HG02642 (cell line): ENCODE data around the gene SDCCAG8.

Experiments
- ATAC-seq: cut with Tn5 transposase; IDR thresholded peaks from one replicate; pipeline ENCODE4 v1.9.1; 2021; ENCODE audit warnings: mild to moderate bottlenecking; ENCODE audit not compliant: unreplicated experiment, poor library complexity

The SDCCAG8 gene

DNA sequence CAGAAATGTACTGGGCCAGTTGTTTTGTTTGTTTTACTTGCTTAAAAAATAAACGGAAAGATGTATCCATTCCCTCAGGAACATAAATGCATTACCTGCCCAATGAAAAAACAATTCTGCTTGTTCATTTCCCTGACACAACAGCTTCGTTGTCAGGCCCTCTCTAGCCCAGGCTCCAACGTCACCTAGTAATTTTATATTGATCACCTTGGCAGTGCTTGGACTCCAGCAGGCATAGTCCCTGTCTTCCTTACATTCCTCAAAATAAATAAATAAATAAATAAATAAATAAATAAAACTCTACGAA, 2.0 kb upstream of the SDCCAG8 start:
- no peak for ATAC-seq

DNA sequence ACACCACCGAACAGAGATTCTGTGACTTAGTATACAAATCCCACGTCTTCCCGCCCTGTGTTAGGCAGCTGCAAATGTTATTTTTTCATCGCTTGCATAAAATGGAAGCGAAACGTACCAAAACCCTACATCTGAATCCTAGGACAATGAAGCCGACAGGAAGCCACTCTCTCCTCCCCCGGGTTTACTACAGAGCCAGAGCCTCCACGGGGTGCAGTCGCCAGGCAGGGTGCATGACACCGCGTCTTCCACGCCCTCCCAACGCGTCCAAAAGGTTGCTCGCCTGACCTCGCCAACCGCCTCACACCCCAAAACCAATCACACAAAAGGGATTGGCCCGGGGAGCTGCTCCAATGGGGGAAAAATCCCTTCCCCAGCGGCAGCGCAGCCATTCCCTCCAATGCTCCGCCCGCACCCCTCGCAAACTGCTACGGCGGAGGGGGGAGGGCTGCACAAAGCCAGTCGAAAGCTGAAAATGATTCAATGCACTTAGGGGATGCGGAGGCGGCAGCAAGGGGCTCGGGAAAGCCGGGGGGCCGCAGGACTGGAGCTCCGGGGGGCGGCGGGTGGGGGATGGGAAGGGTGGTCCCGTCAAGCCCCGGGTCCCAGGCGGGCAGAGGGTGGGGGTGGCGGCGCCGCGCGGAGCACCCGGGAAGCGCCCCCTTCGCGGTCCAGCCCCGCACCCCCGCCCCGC, 1.5 kb upstream of the SDCCAG8 start:
- peak; percentile 10 for ATAC-seq

DNA sequence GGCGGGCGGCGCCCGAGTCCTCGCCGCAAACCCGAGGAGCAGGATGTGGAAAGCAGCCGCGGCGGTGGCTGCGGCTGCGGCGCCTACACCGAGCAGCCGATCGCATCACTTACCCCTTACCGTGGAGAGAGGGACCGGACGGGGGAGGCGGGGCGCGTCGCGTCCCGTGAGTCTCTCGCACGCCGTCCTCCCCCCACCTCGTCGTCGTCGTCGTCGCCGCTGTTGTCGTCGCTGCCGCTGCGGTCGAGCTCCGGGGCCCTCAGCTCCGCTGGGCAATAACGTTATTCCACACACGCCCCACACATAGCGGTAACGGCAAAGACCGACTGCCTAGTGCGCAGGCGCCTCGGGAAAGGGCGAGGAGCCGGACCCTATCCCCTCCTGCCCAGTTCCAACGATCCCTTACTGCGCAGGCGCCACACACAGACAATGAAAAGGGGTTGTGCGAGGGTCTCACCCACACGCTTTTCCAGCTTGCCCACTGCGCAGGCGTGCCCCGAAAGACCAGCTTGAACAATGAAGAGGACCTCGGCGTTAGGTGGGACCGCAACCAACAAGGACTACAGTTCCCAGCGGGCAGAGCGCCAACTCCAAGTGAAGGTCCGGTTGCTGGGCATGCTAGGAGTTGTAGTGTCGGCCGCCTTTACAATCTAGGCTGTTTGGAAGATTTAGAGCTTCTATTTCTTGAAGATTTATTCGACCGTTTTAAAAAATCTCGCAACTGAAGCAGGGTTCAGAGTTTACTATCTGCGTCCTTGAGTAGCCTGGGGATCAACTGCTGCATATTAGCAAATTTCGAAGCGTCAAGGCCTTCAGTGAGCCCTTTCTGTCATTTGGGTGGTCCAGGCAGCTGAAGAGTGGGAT, 682 bp upstream of the SDCCAG8 start, which contains the start of gene CEP170:
CEP170 (minus strand) TSS at position 355 of the 864 bp plus-strand sequence. CDS start 30,001 bp downstream, outside the sequence.
- peak; percentile 61 for ATAC-seq

DNA sequence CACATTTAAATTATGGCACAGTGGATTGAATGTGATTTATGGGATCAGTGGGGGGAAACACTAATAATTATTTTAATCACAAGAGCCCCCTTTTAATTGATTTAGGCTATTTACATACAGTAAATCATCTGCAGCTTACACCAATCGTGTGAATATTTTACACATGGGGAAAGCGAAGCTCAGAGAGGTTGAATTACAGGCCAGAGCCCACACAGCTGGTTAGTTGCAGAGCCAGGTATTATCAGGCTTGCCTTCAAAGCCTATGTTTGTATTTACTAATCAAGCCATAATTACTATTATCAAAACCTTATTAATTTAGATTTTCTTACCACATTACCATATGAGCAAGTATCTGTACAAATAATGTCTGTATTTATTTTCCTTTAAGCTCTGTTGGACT, 749 bp downstream of the SDCCAG8 start:
- no peak for ATAC-seq

DNA sequence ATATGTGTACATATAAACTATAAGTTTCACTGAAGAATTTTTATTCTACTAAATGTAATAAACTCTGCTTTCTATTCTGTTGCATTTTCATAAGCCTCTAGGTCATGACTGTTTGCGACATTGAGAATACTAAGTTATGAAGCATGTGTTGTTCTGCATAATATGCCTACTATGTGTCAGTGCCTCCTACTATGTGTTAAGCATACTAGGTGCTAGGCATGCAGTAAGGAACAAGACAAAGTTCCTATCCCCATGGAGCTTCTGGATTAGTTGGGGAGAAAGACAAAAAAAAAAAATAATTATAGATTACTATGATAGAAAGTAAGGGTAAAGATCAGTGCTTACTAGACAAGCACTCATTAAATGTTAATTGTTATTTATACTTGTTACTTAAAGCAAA, 1.3 kb downstream of the SDCCAG8 start:
- no peak for ATAC-seq

DNA sequence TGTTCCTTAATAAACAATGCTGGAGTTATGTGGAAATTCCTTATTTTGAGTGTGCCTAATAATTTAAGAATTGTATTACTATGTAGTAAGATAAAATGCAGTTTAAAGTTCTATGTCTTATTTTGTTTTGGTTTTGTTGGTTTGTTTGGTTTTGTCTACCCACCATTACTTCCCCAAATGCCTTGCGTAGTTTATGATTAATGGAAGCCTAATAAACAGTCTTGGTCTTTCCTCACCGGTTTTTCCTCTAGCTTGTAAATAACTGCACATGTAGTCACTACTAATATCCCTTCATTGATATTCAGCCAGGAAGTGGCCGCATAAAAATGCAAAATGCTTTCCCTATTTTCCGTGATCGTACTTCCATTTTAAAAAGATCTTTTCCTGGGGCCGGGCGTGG, 2.9 kb downstream of the SDCCAG8 start:
- ATAC-seq: no peak

DNA sequence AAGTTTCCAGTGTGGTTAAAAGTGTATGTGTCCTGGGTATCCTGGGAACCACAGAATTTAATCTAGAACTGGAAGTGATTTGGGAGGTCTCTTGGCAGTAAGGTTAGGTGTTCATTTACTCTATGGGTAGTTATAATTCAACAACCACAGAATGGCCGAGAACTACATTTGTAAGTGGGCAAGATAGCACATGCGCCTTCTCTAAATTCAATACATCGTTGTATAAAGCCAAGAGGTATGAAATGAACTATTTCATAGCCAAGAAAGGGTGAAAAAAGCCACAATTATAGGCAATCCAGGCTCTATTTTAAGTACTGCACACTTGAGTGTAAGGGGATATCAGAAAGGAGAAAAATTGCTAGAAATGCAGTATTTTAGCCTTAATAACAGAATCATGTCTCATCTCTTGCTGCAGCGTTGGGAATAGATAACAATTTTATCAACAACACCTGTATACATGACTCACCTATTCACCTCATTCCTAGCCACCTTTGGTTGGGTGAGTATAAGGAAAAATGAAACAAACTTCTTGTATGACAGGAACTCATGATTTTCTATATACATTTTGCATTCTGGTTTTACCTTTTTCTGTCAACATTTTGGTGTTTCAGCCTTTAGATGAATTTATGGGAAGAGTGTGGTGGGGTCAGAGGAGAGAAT, 4.5 kb downstream of the SDCCAG8 start:
- ATAC-seq: no peak

DNA sequence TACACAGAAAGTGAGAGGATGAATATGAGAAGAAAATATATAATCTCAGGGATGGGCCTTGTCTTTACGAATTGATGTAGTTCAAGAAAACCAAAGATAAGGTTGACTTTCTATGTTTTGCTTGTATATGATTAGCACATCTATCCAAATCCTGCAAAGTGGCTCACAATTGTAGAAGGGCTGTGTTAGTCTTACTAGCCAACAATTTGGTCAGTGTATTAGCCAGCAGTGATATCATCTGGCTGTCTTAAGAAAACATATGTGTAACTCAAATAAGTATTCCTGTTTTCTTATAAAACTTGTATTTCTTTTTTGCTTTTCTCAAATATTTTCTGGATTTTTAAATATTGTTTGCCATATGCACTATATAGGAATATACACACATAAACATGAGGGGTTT, 5.5 kb downstream of the SDCCAG8 start:
- ATAC-seq: no peak

DNA sequence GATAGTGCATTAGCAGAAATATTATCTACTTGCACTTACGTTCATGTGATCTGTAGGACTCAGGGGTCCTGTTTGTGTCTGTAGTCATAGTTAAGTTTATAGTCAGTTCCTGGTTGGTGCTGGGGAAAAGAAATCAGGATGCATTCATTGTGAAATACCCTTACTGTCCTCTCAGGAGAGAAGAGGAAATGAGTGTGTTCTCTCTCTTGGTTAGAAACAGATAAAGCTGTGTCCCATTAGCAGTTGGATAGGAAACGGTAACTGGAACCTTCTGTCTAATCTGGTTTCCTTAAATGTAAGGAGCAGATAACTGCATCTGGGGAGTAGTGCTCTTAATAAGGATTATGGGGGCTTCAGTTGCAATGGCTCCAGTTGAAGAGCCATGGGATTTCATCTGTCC, 8.9 kb downstream of the SDCCAG8 start:
- peak; percentile 43 for ATAC-seq

DNA sequence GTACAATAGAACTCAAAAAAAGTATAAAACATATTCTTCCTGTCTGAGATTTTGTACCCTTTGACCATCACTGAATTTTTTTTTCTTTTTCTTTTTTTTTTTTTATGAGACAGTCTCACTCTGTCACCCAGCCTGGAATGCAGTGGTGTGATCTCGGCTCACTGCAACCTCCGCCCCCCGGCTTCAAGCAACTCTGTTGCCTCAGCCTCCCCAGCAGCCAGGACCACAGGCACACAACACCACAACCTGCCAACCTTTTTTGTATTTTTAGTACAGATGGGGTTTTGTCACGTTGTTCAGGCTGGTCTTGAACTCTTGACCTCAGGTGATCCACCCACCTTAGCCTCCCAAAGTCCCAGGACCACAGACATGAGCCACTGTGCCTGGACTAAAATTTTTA, 10.4 kb downstream of the SDCCAG8 start:
- ATAC-seq: no peak

DNA sequence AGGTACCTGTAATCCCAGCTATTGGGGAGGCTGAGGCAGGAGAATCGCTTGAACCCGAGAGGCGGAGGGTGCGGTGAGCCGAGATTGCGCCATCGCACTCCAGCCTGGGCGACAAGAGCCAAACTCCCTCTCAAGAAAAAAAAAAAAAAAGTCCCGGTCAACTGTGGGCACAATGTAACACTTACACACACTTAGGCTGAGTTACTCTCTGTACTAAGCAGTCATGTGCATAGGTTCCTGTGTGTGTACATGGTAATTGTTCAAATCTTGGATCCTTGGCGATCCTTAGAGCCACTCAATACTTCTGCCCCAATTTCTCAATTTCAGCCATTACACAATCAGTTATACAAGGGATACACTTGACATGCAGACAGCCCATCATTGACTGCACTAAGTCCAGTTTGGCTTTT, 11.6 kb downstream of the SDCCAG8 start:
- ATAC-seq: no peak

DNA sequence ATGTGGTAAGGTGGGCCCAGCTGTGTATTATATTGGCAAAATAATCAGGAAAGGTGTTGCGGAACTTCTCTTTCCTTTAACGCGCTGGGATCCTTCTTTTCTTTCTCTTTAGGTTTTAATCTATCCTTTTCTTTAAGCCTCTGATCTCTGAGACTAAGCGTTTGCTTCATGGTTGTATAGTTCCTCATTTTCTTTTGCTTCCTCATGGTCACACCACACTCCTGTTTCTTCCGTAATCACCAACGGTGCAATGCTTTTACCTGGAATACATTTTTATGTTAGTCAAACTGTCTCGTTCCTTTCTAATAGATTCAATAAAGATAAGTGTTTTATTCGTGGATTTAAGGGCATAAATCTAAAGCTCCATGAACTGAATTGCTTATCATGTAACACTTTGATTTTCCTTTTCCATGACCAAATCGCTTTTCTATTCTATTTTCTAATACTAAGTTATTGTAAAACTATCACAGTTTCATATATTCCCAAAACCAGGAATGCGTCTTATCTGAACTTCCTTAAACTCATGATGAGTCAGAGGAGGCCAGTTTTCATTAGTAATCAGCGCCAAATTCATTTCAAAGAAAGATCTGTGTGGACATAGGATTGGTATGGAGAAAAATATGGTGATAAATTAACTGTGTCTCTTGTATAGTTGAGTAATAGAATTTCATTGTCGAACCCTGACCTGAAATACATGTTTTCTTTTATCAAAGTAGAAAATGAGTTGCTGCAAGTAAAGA, 12.2 kb downstream of the SDCCAG8 start:
- ATAC-seq: no peak

DNA sequence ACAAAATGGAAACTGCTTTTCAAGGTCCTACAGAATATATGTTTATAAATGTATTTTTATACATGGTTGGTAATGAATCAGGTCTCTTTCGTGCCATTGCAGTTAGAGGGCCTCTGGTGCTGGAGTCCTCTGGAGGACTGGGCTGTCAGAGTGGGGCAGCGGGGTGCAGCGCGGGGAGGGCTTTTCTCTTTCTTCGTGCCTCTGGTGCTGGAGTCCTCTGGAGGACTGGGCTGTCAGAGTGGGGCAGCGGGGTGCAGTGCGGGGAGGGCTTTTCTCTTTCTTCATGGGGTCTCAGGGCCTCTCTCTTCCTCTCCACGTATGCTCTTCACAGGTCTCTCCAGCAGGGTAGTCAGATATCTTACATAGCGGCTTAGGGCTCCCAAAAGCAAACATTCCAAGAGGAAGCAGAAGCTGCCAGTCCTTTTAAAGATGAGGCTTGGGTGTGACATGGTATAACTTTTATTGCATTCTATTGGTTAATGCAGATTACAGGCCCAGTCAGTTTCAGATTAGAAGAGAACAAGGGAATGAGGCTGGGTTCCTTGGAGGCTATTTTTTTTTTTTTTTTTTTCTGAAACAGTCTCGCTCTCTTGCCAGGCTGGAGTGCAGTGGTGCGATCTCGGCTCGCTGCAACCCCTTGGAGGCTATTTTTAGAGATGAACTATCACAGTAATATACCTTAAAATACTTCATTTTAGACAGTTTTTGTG, 13.1 kb downstream of the SDCCAG8 start:
- ATAC-seq: no peak

DNA sequence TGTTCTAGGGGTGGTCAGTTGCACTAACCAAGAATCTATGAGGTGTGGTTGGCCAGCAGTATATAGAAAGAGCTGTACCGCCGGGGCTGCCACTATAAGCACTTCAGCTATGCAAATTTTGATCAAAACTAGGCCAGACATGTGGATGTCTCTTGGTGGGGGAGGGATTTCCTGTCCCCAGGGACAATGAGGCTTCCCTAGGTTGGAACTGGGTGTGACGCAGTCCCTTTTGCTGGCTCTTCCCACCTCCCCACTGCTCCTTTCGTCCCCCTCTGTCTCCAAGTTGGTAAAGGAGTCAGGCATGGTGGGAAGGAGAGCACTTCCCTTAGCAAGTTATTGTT, 13.6 kb downstream of the SDCCAG8 start:
- no peak for ATAC-seq

DNA sequence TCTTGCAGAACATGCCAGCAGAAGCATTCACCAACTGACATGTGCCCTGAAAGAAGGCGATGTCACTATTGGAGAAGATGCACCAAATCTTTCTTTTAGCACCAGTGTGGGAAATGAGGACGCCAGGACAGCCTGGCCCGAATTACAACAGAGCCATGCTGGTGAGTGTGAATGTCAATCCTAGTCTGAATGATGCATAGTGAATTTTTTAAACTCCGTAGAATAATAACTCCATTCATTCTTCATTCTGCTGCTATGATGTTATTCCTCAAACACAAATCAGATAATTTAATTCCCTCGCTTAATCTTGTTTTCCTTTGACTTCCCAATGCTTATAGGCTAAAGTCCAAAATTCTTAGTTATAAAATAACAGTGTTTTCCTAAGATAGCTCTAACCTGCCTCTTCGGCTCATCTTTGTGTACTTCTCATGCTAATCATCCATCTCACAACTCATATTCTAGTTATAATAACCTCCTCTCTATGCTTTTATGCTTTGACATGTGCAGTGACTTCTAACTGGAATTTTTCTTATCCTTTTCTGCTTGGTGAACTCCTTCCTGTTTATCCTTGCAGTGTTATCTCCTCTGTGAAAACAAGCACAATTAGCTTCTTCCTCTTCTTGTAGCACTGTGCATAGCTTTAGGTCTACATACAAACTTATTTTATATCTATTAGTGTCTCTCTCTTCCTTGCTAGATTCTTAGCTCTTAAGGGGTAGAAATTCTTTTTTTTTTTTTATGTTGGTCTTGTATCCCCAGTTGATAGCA, 14.4 kb downstream of the SDCCAG8 start:
- no peak for ATAC-seq

DNA sequence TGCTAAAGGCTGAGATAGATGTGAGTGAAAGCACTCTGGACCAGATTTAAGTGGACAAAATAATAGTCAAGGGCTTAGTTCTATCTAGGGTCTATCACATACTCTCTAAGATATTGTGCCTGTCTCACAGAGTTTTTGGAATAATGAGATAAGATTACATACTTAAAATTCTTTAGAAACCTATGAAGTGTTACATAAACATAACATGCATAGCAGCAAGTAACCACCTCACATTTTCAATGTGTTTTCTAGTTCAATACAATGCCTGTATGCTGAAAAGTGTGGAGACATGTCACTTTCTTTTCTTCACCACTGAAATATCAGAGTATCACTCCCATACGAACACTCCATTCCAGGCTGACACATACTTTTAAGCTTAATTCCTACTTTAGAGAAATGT, 16.2 kb downstream of the SDCCAG8 start:
- ATAC-seq: no peak

DNA sequence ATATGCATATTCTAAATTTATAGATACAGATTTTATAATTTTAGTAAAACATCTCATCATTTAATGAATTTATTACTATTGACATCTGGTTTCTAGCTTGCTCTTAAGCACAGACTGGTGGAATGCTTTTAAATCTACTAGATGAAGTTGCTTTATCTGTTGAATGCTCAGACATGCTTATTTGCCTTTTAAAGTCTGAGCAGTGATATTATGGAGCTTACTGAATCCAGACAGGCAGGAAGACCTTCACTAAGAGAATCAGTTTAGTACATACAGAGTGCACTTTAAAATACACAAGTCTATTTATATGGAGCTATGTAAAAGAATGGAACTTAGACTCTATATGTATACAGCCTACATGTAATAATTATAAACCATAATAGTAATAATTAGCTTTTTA, 16.6 kb downstream of the SDCCAG8 start:
- no peak for ATAC-seq

DNA sequence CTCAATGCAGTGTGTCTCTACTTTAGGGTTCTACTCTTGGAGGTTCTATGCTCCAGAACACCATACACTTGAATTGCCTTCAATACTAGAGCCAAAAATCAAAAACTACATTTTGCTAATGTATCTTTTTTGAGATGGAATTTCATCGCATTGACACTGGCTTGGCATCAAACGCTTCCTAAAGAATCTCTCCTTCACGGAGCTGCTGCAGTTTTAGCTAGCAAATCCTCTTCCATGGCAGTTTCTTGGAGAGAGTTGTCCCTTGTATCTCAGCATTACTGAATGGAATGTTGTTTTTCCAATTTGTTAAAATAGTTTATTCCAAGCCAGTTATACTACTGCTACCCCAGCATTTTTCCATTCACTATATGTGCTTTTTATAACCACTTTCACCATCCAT, 17.7 kb downstream of the SDCCAG8 start:
- no peak for ATAC-seq

DNA sequence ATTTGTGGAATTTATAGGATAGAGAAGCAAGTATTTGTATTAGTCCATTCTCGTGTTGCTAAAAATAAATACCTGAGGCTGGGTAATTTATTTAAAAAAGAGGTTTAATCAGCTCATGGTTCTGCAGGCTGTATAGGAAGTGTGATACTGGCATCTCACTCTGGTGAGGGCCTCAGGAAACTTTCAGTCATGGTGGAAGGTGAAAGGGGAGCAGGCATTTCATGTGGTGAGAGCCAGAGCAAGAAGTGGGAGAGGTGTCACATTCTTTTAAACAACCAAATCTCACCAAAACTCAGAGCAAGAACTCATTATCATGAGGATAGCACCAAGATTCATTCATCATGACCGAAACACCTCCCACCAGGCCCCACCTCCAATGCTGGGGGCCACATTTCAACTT, 18.1 kb downstream of the SDCCAG8 start:
- ATAC-seq: no peak
